ENCODE results near the gene MLPH. TPM values are rescaled to one million over a fixed set of nuclear protein-coding genes. Genes with fewer than 3 reads are reported as not detected.
A peak's percentile ranks its signal among the peaks of the same experiment; 100 is the strongest.

The MLPH gene
- total RNA-seq, 1 donor from 2014 or later = not detected

DNA sequence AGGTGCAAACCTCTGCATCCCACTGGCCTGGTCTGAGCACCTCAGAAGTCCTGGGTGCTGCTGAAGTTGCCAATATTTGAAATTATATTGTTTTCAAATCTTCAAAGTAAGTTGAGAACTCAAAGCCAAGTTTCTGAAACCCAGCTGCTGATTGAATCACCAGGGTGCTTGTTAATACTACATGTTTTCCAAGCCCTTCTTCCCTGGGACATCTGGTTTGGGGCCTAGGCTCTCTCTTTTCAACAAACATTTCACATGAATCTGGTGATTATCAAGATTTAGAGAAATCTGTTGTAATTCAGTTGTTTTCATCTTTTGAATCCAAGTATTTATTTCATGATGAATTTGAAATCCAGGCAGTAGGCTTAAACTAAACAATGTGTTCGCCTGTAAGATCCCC lies 24.4 kb downstream of the MLPH start:
- intact Hi-C loops (cut with micrococcal nuclease) = loop anchor here (10.0 kb wide), 1 partner anchor 263 kb away; no protein-coding TSS in a partner anchor
- H3K9me3 Mint-ChIP-seq = no peaks in the 10 kb centered on the region
- peaks cover 8% of the 10 kb centered on the region for H3K27me3 Mint-ChIP-seq (ENCODE audit: low read depth)

DNA sequence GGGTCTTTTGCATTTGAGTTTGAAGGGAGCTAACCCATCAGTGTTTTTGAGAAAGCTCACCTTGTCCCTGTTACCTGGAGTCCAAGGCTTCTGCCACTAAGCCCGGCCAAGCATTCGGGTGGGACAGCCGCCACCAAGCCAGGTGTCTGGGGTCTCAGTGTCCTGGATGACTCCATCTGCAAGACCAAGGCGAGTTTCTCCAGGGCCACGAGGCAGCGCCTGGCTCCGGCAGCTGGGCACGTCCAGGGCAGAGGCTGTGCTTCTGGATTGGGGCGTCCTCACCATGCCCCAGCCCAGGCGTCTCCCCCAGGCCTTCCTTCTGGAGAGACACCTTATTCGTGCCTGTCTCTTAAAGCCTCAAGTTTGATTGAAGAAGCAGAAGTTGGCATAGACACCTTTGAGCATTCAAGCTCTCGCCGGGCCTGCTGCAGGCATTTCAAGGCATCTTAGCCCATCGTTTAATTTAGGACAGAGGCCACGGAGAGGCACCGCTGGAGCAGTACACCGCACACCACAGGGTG lies 24.9 kb downstream of the MLPH start:
- no peaks in the 10 kb centered on the region for H3K9me3 Mint-ChIP-seq
- no peak for DNase-seq (ENCODE audit: low spot score)
- H3K4me1 Mint-ChIP-seq (ENCODE audit: low read depth) = no peaks in the 10 kb centered on the region
- intact Hi-C loops (cut with micrococcal nuclease) = loop anchor here (1.0 to 10.0 kb wide), 3 partner anchors 60 to 358 kb away; no protein-coding TSS in a partner anchor
- no peak overlapping the region for H3K27ac Mint-ChIP-seq
- H3K36me3 Mint-ChIP-seq (ENCODE audit: low read depth) = no peaks in the 10 kb centered on the region
- H3K4me3 Mint-ChIP-seq (ENCODE audit: low read depth) = no peak overlapping the region
- H3K27me3 Mint-ChIP-seq (ENCODE audit: low read depth) = peaks cover 8% of the 10 kb centered on the region

More for the DNA sequence above, 24.4 kb downstream of the MLPH start:
- no peak for DNase-seq (ENCODE audit: low spot score)
- Mint-ChIP-seq H3K36me3 (ENCODE audit: low read depth) (no peaks in the 10 kb centered on the region), H3K4me3 (ENCODE audit: low read depth) (no peak overlapping the region), H3K27ac (no peak overlapping the region), H3K4me1 (ENCODE audit: low read depth) (no peaks in the 10 kb centered on the region)

DNA sequence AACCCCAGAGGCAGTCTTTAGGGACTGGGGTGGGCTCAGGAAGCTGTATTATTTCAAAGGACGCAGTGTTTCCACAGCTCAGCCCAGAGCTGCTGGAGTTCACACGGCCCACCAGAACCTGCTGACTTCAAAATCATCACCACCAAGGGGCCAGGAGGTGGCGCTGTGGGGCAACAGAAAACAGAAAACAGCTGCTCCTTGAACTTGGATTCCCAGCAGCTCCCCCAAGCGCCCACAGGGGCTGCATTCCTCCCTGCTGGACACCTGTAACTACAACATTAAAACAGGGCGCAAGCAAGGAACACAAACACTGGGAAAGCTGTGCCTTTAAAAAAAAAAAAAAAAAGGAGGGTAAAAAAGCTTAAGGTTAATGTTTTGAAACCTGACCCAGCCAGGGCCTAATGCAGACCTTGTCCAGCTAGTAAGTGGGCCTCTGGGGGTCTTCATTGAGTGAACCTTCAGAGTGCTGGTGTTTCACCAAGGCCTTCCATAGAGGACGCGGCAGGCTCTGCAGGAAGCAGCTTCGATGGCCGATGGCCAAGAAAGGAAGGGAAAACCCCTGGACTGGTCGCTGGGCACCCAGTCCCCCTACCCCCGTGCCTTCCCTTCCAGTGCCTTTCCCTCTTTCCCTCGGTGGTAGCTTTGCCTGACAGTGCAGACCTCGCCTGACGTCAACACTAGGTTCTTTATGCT lies 25.9 kb downstream of the MLPH start:
- no peak overlapping the region for H3K27ac Mint-ChIP-seq
- H3K9me3 Mint-ChIP-seq = no peaks in the 10 kb centered on the region
- DNase-seq (ENCODE audit: low spot score) = peak; percentile 64
- H3K4me1 Mint-ChIP-seq (ENCODE audit: low read depth) = no peaks in the 10 kb centered on the region
- peaks cover 1% of the 10 kb centered on the region for H3K27me3 Mint-ChIP-seq (ENCODE audit: low read depth)
- no peak overlapping the region for H3K4me3 Mint-ChIP-seq (ENCODE audit: low read depth)
- no peaks in the 10 kb centered on the region for H3K36me3 Mint-ChIP-seq (ENCODE audit: low read depth)
- intact Hi-C loops (cut with micrococcal nuclease) = loop anchor here (1.0 to 10.0 kb wide), 3 partner anchors 59 to 359 kb away; no protein-coding TSS in a partner anchor

DNA sequence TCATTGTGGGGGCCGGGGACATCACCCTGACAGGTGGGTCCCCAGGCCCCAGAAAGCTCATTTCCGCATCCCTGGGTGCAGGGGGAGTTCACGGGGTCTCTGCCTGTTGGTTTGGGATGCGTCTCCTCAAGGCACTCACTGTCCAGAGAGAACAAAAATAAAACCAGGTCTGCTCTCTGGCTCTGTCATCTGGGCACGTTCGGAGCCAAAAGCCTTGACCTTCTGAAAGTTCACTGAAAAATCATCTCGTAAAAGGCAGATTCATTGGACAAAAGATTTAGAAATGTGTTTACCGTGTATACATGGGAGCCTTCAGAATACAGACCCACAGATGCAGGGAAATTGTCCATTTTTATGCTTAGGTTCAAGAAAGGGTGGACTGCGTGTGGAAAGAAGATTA lies 26.6 kb downstream of the MLPH start:
- no peaks in the 10 kb centered on the region for H3K36me3 Mint-ChIP-seq (ENCODE audit: low read depth)
- H3K27ac Mint-ChIP-seq = no peak overlapping the region
- intact Hi-C loops (cut with micrococcal nuclease) = loop anchor here (10.0 kb wide), 1 partner anchor 261 kb away; no protein-coding TSS in a partner anchor
- H3K4me1 Mint-ChIP-seq (ENCODE audit: low read depth) = no peaks in the 10 kb centered on the region
- H3K4me3 Mint-ChIP-seq (ENCODE audit: low read depth) = no peak overlapping the region
- H3K9me3 Mint-ChIP-seq = no peaks in the 10 kb centered on the region
- no peaks in the 10 kb centered on the region for H3K27me3 Mint-ChIP-seq (ENCODE audit: low read depth)
- DNase-seq (ENCODE audit: low spot score) = no peak

DNA sequence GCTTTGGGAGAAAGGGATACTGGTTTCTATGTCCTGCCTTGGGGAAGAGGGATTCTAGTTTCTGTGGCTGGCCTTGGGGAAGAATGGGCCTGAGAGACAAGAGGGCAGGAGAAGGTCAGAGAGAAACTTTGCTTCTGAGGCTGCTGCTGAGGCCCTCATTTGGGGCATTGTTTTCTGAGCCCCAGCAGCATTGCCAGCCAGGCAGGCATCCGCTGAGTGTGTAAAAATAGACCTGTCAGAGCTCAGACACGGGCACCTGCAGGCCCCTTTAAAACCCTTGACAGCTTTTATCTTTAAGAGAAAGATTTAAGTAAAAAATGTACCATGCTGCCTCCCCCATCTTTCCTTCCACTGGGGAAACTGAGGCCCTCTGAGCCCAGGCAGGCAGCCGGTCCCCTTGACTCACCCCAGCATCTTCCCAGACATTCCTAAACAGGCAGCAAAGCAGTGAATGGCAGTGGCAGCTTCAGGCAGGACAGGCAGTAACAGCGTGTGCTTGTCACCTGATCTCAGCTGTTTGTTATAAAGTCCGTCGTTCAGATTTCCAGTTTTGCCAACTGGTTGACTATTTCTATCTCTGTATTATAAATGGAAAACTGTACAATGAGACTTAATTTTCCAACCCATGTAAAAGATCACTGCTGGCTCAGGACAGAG lies 27.6 kb downstream of the MLPH start:
- no peak for DNase-seq (ENCODE audit: low spot score)
- Mint-ChIP-seq H3K4me3 (ENCODE audit: low read depth) (no peak overlapping the region), H3K9me3 (no peaks in the 10 kb centered on the region), H3K27ac (no peak overlapping the region), H3K36me3 (ENCODE audit: low read depth) (no peaks in the 10 kb centered on the region), H3K4me1 (ENCODE audit: low read depth) (no peaks in the 10 kb centered on the region), H3K27me3 (ENCODE audit: low read depth) (no peaks in the 10 kb centered on the region)
- intact Hi-C loops (cut with micrococcal nuclease) = loop anchor here (10.0 kb wide), 1 partner anchor 260 kb away; no protein-coding TSS in a partner anchor

DNA sequence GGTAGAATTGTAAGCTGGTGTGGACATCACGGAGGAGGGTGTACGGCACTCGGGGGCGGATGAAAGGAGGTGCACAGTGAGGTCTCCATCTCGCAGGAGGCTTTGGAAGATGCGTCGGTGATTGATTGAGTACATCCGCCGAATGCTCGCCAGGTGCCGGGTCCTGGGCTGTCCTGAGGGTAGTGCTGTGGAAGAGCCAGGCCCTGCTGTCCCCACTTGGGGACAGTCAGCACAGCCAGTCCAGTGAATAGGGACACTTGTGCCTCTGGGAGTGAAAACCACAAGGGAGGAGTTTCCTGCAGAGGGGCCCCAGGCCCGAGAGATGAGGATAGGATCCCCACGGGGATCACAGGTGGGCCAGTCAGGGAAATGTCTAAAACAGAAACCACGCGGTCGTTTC lies 28.1 kb downstream of the MLPH start:
- H3K9me3 Mint-ChIP-seq = no peaks in the 10 kb centered on the region
- no peak for DNase-seq (ENCODE audit: low spot score)
- intact Hi-C loops (cut with micrococcal nuclease) = loop anchor here (10.0 kb wide), 1 partner anchor 260 kb away; no protein-coding TSS in a partner anchor
- no peak overlapping the region for H3K4me3 Mint-ChIP-seq (ENCODE audit: low read depth)
- no peak overlapping the region for H3K27ac Mint-ChIP-seq
- no peaks in the 10 kb centered on the region for H3K36me3 Mint-ChIP-seq (ENCODE audit: low read depth)
- H3K27me3 Mint-ChIP-seq (ENCODE audit: low read depth) = no peaks in the 10 kb centered on the region
- no peaks in the 10 kb centered on the region for H3K4me1 Mint-ChIP-seq (ENCODE audit: low read depth)

DNA sequence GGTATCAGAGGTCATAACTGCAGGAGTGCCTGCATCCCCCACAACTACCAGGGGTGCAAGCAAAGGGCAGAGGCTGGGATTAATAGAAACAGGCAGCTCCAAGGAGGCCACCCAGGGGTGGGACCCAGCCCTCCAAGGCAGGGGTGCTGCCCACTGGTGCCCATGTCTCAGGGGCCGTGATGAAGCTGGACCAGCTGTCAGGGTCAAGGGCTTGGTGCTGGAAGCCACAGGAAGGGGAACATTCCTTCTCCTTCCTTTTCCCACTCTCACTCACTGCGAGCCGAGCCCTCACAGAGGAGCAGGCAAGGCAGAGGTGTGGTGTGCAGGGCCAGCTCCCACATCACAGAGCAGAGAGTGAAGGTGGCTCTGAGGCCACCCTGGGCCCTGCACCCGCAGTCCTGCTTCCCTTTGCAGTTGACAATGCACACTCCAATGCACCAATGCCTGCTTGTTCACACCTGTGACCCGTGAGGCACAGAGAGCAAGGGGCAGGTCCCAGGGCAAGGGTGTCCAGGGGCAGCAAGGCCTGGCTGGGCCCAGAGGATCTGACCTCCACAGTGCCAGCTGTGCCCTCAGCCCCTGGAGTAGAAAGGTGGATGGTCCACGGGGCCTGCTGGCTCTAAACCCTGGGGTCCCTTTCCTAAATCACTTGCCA lies 28.7 kb downstream of the MLPH start:
- DNase-seq (ENCODE audit: low spot score) = no peak
- Mint-ChIP-seq H3K27ac (no peak overlapping the region), H3K4me1 (ENCODE audit: low read depth) (no peaks in the 10 kb centered on the region), H3K9me3 (no peaks in the 10 kb centered on the region), H3K4me3 (ENCODE audit: low read depth) (no peak overlapping the region), H3K27me3 (ENCODE audit: low read depth) (no peaks in the 10 kb centered on the region), H3K36me3 (ENCODE audit: low read depth) (no peaks in the 10 kb centered on the region)
- intact Hi-C loops (cut with micrococcal nuclease) = loop anchor here (10.0 kb wide), 1 partner anchor 259 kb away; no protein-coding TSS in a partner anchor

DNA sequence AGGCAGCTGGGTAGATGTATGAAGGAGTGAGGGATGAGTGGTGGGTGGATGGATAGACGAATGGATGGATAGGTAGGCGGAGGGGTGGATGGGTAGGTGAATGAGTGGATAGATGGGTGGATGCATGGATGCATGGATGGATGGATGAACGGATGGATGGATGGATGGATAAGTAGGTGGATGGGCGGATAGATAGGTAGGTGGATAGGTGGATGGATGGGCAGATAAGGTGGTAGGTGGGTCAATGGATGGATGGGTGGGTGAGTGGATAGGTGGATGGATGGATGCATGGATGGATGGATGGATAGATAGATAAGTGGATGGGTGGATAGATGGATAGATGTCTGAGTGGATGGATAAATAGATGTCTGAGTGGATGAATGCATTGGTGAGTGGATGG lies 30.1 kb downstream of the MLPH start:
- no peak overlapping the region for H3K27ac Mint-ChIP-seq
- no peak overlapping the region for H3K4me3 Mint-ChIP-seq (ENCODE audit: low read depth)
- H3K27me3 Mint-ChIP-seq (ENCODE audit: low read depth) = no peaks in the 10 kb centered on the region
- DNase-seq (ENCODE audit: low spot score) = no peak
- H3K36me3 Mint-ChIP-seq (ENCODE audit: low read depth) = no peaks in the 10 kb centered on the region
- no peaks in the 10 kb centered on the region for H3K9me3 Mint-ChIP-seq
- no peaks in the 10 kb centered on the region for H3K4me1 Mint-ChIP-seq (ENCODE audit: low read depth)
- intact Hi-C loops (cut with micrococcal nuclease) = loop anchor here (10.0 kb wide), 1 partner anchor 258 kb away; no protein-coding TSS in a partner anchor

DNA sequence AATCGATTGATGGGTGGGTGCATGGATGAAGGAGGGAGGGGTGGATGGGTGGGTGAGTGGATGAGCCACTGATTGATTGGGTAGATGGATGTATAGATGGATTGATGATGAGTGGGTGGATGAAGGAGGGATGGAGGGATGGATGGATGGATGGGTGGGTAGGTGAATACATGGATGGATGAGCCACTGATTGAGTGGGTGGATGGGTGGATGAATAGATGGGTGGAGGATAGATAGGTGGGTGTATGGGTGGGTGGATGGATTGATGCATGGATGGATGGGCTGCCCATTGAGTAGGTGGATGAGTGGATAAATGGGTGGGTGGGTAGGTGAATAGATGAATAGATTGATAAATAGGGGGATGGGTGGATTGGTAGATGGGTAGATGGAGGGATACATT lies 30.9 kb downstream of the MLPH start:
- Mint-ChIP-seq H3K27ac (no peak overlapping the region), H3K4me3 (ENCODE audit: low read depth) (no peak overlapping the region), H3K36me3 (ENCODE audit: low read depth) (no peaks in the 10 kb centered on the region), H3K9me3 (no peaks in the 10 kb centered on the region), H3K4me1 (ENCODE audit: low read depth) (no peaks in the 10 kb centered on the region), H3K27me3 (ENCODE audit: low read depth) (no peaks in the 10 kb centered on the region)
- no peak for DNase-seq (ENCODE audit: low spot score)
- intact Hi-C loops (cut with micrococcal nuclease) = loop anchor here (10.0 kb wide), 1 partner anchor 257 kb away; no protein-coding TSS in a partner anchor

DNA sequence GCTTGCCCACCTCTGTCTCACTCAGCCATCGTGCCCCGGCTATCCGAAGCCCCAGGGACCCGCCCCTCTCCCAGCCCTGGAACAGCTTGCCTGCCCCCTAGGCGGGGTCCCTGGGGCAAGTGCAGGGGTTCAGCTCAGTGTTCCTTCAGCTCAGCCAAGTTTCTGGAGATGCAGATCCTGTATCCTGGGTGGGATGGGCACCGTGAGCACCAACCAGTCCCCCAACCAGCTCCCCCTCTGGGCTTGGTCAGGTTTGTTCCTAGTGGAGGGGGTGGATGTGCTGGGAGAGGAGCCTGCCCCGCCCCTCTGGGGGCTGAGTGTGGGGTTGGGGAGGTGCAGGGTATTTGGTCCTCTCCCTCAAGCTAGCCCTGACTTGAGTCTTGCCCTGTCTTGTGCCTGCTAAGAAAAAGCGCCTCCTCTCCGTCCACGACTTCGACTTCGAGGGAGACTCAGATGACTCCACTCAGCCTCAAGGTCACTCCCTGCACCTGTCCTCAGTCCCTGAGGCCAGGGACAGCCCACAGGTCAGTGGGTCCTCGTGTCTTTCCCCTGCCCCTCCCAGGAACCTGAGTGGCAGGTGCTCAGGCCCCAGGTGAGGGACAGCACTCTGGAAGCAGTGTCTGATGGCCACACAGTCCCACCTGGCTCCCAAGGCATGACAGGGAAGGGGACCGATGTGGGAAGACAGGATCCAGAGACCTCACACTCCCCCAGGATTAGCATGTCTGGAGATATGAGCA lies 32.6 kb downstream of the MLPH start:
- H3K4me1 Mint-ChIP-seq (ENCODE audit: low read depth) = no peaks in the 10 kb centered on the region
- no peak overlapping the region for H3K27ac Mint-ChIP-seq
- intact Hi-C loops (cut with micrococcal nuclease) = loop anchor here (10.0 kb wide), 1 partner anchor 255 kb away; no protein-coding TSS in a partner anchor
- DNase-seq (ENCODE audit: low spot score) = no peak
- no peaks in the 10 kb centered on the region for H3K27me3 Mint-ChIP-seq (ENCODE audit: low read depth)
- no peaks in the 10 kb centered on the region for H3K36me3 Mint-ChIP-seq (ENCODE audit: low read depth)
- H3K9me3 Mint-ChIP-seq = no peaks in the 10 kb centered on the region
- H3K4me3 Mint-ChIP-seq (ENCODE audit: low read depth) = no peak overlapping the region

DNA sequence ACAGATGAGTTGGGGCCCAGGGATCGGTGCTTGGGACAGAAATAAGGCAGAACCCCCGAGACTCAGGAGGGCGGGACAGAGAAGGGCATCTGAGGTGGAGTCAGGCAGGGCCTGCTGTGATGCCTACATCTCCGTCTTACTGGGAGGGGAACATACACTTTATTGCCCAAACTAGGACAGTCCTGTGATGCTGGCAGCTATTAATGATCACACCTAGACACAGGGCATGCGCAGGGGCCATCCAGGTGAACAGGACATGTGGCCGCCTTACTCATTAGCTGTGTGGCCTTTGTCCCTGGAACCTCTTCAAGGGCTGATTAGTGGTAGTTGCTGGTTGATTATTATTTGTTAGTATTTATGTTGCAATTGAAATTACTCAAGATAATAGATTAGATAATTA lies 33.2 kb downstream of the MLPH start:
- Mint-ChIP-seq H3K9me3 (no peaks in the 10 kb centered on the region), H3K27me3 (ENCODE audit: low read depth) (no peaks in the 10 kb centered on the region), H3K27ac (no peak overlapping the region), H3K4me3 (ENCODE audit: low read depth) (no peak overlapping the region), H3K36me3 (ENCODE audit: low read depth) (no peaks in the 10 kb centered on the region), H3K4me1 (ENCODE audit: low read depth) (no peaks in the 10 kb centered on the region)
- no peak for DNase-seq (ENCODE audit: low spot score)
- intact Hi-C loops (cut with micrococcal nuclease) = no loop called here

DNA sequence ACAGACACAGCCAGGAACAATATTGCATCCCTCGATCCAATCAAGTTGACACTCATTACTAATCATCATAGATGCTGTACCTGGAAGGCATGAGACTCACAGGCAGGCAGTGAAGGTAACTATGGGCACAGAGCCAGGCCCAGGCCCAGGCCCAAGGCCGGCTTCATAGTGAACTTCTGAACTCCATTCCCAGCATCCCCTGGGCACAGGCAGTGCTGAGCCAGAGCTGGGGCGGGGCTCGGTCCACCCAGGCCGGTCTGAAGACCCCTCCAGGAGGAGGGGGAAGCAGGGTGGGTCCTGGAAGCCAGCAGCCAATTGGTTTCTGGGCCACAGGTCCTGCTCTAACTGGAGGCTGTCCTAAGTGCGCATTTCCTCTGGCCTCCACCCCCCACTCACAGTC lies 37.6 kb downstream of the MLPH start:
- no peak overlapping the region for H3K4me3 Mint-ChIP-seq (ENCODE audit: low read depth)
- no peak for DNase-seq (ENCODE audit: low spot score)
- intact Hi-C loops (cut with micrococcal nuclease) = no loop called here
- H3K9me3 Mint-ChIP-seq = no peaks in the 10 kb centered on the region
- no peak overlapping the region for H3K27ac Mint-ChIP-seq
- no peaks in the 10 kb centered on the region for H3K4me1 Mint-ChIP-seq (ENCODE audit: low read depth)
- no peaks in the 10 kb centered on the region for H3K27me3 Mint-ChIP-seq (ENCODE audit: low read depth)
- H3K36me3 Mint-ChIP-seq (ENCODE audit: low read depth) = no peaks in the 10 kb centered on the region
